GM18951 (cell line): ENCODE measurements around the gene WARS2.

ENCODE experiments used
- POLR2A ChIP-seq: IDR thresholded peaks from 4 replicates; pipeline ENCODE4 v1.6.1; 2011; ENCODE audit warnings: mild to moderate bottlenecking; ENCODE audit not compliant: insufficient read length, insufficient read depth; ENCODE audit errors: extremely low read depth
- in situ Hi-C: fragments of 300-500 bp; cut with MboI; formaldehyde crosslinking; loops from one replicate; pipeline ENCODE4 v1.12.0; 2022; ENCODE audit warnings: low sequenced_read_pairs, mixed read lengths, inconsistent platforms; ENCODE audit not compliant: unreplicated experiment

WARS2 gene

DNA sequence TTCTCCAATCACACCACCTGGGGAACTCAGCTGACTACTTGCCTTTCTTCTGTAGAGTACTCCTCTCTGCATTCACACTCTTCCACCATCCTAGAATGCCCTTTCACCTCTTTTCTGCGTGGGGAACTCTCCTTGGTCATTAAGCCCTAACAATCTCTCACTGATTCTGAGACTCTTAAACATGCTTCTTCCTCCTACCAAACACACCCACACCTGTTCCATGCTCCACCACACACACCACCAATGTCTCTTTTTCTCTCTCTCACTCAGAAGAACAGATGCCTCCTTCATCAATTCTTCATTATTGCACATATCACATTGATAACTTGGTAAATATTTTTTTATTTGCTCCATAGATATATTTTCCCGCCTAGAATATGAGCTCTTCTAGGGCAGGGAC, 53.6 kb downstream of the WARS2 start:
- in situ Hi-C loops = no loop called here
- no peak for TF ChIP-seq POLR2A

DNA sequence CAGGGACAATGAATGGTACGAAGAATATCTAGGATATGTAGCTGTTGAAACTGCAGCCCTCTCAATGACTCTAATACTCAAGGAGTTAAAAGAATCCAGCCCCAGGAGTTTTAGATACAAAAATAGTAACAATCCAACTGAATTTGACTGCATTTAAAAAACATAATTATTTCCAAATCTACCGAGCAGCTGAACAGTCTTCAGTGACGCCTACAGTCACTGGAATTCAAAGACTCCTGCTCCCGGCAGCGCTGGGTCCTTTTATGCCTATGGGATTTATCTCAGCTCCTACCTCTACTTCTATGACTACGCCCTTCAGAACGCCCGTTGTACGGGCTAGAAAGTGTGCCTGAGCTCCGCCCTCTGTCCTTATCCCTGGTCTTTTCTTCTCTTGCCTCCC, 55.7 kb downstream of the WARS2 start:
- TF ChIP-seq POLR2A = no peak
- in situ Hi-C loops = no loop called here

DNA sequence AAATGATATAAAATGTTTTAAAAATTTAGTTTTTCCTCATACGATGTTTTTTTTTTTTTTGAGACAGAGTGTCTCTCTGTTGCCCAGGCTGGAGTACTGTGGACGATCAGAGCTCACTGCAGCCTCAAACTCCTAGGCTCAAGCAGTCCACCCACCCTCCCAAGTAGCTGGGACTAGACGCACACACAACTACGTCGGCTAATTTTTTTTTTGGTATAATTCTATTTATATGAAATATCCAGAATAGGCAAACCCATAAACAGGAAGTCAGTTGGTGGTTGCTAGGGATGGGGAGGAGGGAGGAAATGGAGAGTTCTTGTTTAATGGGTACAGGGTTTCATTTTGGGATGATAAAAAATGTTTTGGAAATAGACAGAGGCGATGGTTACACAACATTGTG, 56.5 kb downstream of the WARS2 start:
- no peak for TF ChIP-seq POLR2A
- in situ Hi-C loops = no loop called here

DNA sequence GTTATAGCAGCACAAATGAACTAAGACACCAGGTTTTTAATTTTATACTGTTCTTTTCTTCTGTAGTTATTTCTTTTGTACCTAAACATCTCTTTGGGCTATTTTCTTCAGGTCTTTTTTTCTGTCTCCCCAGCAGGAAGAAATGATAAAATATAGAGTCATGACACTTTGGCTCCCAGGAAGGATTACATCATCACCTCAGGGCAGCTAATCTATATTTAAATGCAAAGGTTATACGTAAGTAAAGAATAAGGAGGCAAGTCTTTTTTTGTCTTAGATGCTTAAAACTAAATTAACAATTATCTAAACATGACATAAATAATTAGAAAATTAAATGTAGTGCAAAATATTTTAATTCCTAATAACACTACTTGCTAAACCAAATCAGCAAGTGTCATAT, 57.0 kb downstream of the WARS2 start:
- no peak for TF ChIP-seq POLR2A
- in situ Hi-C loops = no loop called here

DNA sequence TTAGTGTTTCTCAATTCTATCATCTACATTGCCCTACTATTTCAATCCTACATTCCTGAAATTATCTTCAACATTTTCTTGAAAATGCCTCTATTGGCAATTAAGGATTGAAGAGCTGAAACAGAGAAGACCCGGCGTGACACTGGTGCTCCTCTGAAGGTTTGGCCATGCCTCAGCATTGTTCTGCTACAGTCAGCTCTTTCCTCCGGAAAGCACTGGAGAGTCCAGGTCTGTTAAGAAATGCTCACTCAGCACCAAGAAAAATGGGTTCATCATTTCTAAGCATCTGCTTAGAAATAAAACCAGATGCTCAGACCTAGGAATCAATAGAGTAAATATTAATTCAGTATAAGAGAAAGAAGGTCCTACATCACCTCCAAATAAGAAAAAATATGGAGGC, 58.8 kb downstream of the WARS2 start:
- TF ChIP-seq POLR2A = no peak
- in situ Hi-C loops = no loop called here

DNA sequence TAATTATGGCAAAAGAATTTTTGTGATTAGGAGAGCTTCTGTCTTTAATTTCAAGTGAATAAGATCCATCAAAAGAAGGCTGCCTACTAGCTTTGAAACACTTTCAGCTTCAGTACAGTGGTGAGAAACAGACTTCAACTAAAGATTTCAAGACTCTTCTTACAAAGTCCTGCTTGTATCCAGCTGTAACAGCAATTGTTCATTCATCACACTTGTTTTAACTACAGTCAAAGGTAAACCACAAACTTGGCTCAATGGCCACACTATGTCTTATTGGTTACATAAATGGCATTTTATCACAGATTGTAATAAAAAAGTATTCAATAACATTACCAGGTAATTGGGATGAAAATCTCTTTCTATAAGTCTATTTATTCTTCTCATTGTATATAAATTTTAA, 59.2 kb downstream of the WARS2 start:
- in situ Hi-C loops = no loop called here
- TF ChIP-seq POLR2A = no peak

DNA sequence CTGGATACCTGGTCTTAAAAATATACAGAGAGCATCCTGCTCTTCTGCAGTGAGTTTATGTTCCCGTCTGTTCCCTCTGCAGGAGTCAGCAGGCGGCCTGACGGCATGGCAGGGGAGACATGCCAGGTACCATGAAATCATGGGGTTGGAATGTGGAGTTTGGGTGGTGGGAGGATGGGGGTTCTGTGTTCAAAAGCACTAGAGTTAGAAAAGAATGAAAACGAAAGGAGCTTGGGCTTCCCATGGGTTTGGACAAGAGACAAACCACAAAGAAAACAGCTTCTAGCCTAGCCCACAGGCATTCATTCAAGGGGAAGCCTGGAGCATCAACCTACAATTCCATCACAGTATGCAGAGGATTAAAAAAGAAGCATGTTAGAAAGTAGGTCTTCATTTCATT, 59.9 kb downstream of the WARS2 start:
- TF ChIP-seq POLR2A = no peak
- in situ Hi-C loops = no loop called here

DNA sequence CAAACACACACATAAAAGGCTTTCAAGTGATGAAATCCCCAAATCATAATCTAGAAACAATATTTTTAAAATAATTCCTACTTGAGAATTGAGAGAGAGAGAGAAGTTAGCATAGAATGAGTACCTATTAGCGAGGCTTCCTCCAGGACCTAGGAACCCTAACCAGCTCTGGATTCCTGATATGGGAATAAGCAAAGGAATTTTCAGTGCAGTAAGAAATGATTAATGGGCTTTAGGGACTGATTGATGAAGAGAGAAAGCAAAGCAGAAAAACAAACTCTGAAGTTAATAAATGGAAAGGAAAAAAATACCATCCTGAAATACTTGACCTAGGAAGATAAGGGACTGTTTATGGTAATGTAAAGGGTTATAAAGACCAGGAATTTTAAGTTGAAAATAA, 60.6 kb downstream of the WARS2 start:
- in situ Hi-C loops = no loop called here
- no peak for TF ChIP-seq POLR2A

DNA sequence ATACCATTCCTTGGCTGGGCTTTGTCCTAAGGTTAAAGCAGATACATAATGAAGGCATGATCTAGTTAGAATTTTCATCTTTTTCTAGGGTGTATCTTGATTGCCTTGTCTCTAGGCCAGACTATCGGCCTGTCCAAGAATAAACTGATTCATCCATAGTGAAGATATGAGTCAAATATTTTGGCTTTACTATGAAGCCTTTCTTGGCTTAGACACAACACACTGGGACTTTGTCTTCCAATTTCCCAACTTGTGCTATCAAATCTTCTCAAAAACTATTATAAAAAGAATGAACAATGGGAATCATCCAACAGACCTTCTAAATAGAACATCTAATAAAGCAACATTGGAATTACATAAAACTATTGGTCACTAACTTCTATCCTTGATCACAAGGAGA, 64.8 kb downstream of the WARS2 start:
- in situ Hi-C loops = no loop called here
- TF ChIP-seq POLR2A = no peak

DNA sequence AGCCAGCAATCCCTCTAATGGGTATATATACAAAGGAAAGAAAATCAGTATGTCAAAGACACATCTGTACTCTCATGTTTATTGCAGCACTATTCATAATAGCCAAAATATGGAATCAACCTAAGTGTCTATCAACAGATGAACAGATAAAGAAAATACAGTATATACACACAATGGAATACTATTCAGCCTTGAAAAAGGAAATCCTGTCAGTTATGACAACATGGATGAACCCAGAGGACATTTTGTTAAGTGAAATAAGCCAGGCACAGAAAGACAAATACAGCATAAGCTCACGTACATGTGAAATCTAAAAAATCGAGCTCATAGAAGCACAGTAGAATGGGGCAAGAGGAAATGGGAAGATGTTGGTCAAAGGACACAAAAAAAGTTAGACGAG, 69.1 kb downstream of the WARS2 start:
- in situ Hi-C loops = no loop called here
- TF ChIP-seq POLR2A = no peak

DNA sequence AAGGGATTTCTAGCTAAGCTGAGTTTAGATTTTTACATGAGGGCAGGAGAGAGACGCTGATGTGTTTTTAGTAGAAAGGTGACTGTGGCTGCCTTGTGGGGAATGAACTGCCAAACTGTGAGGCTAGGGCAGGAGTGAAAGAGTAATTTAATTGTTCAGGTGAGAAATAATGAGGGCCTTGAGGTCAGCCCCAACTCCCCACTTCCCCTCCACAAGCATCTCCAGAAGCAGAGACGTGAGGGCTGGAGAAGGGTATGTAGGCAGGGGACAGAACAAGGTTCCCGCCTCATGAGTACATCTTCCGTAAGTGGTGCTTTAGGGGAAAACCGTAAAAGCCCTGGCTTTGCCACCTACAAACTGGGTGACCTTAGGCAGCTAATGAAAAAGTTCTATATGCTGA, 70.8 kb downstream of the WARS2 start:
- no peak for TF ChIP-seq POLR2A

DNA sequence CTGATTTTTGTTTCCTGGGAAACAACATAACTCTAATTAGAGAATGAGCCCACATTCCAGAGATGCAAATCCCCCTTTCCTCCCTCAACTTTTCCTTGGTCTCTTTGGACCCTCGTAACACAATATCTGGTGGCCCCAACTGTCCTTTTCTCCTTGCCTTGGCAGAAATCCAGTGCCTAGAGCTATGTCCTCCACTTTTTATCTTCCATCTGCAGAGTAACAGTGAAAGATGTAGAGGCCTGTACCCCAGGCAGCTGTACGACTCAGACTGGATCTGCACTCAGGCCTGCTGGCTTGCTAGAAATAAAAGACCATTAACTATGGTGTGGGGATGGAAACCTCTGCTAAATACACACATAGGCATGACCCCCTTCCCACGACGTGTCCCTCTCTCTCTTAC, 72.0 kb downstream of the WARS2 start:
- in situ Hi-C loops = no loop called here

More for the DNA sequence above, 70.8 kb downstream of the WARS2 start:
- in situ Hi-C loops = no loop called here

DNA sequence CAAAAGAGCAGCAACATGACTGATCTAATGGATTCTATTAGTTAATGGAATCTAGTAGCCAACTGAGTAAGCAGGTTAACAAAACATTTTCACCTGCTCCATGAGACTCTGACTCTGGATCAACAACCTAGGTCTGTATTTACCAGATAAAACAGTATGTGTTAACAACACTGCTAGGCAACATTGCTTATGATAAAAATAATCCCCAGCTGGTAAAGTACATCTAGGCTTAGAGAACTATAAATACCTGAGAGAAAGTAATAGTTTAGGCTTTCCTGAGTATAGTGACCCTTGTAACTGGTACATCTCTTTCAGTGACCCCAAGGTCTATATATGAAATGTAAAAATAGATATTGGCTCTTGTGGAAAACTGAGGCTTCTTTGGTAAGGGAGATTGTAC, 78.8 kb downstream of the WARS2 start:
- no peak for TF ChIP-seq POLR2A
- in situ Hi-C loops = no loop called here

More for the DNA sequence above, 72.0 kb downstream of the WARS2 start:
- no peak for TF ChIP-seq POLR2A

DNA sequence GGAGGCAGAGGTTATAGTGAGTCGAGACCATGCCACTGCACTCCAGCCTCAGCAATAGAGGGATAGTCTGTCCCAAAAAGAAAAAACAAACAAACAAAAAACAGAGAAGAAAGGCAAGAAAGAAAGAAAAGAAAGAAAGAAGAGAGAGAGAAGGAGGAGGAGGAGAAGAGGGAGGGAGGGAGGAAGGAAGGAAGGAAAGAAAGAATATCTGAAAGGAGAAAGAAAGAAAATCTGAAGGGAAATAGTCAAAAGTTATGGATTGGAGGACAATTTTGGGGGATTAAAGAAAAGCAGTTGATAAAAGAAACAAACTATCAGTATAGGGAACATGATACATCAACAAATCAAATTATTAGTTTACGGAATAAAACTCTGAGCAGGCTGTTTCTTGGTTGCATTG, 84.9 kb downstream of the WARS2 start:
- no peak for TF ChIP-seq POLR2A
- in situ Hi-C loops = no loop called here

DNA sequence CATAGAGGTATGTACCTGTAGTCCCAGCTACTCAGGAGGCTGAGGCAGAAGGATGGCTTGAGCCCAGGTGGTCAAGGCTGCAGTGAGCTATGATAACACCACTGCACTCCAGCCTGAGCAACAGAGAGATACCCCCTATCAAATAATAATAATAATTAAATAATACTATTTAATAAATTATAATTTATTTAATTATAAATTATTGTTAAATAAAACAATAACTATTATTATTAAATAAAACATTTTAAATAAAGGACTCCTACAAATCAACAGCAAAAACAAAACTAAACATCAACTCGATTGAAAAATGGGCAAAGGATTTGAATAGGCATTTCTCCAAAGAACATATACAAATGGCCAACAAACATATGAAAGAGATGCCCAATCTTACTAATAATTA, 86.5 kb downstream of the WARS2 start:
- TF ChIP-seq POLR2A = no peak
- in situ Hi-C loops = no loop called here
